HCT116 (cell line): Measurements from ENCODE around the gene LLGL2. TPM values are rescaled to one million over a fixed set of nuclear protein-coding genes. Genes with fewer than 3 reads are reported as not detected.

Source experiments
- ATAC-seq: fragments of 200-7000 bp; cut with Tn5 transposase; 2 replicates; pipeline ENCODE4 v1.9.1; 2020; ENCODE audit warnings: mild to moderate bottlenecking, moderate library complexity
- BruUV-seq: library from RNA; stranded (reverse); fragments of 400-500 nt; replicated peaks from 2 replicates; lab custom pipeline; 2021; lab: Mats Ljungman, UMichigan
- CTCF ChIA-PET: fragments of 300-600 bp; sonication (Branson Sonifier 250); formaldehyde crosslinking; loops from one replicate; lab custom pipeline; 2021; ENCODE audit warnings: antibody characterized with exemption; lab: Charles Lee
- POLR2A ChIA-PET: fragments of 300-600, 350-600 bp; sonication (Branson Sonifier 250); formaldehyde crosslinking; loops from one replicate; lab custom pipeline; 2021; ENCODE audit warnings: antibody characterized with exemption; lab: Charles Lee
- RAD21 ChIA-PET, 2 experiments: fragments of 300-600 bp; sonication (Branson Sonifier 250); formaldehyde crosslinking; loops; one replicate each; lab custom pipeline; 2023; ENCODE audit warnings: low total read pairs in 2 of 2; ENCODE audit not compliant: uncharacterized antibody in 2 of 2, unreplicated experiment in 2 of 2, low non-redundant PET in 1 of 2; lab: Charles Lee
- DNase-seq: peaks from one replicate; pipeline ENCODE4 v3.0.0-alpha.2; 2010; ENCODE audit warnings: low read depth, low spot score
- H2AFZ ChIP-seq: fragments of 200-600 bp; shearing (Covaris generic), sonication (generic); 2 replicates; pipeline ENCODE4 v1.6.1; 2017; ENCODE audit warnings: low read depth, mixed run types, mixed read lengths, antibody characterized with exemption, low read length; ENCODE audit not compliant: poor library complexity, severe bottlenecking
- H3K27ac ChIP-seq: 2 replicates; pipeline ENCODE4 v1.5.1; 2012; ENCODE audit warnings: low read depth, low read length
- H3K27me3 ChIP-seq: fragments of 200-600 bp; sonication (generic); 2 replicates; pipeline ENCODE4 v1.6.1; 2016; ENCODE audit warnings: mixed run types, low read length, mixed read lengths; ENCODE audit not compliant: insufficient read depth
- H3K36me3 ChIP-seq, 2 experiments: fragments of 200-500 bp in 1 of 2; fragments of 200-600 bp in 1 of 2; sonication (Bioruptor generic) in 1 of 2; sonication (generic) in 1 of 2; 2 replicates each; pipeline versions ENCODE4 v1.5.1 to v1.6.1; 2014 to 2016; ENCODE audit warnings: low read length in 2 of 2, inconsistent platforms in 1 of 2, mixed read lengths in 1 of 2, mixed run types in 1 of 2; ENCODE audit not compliant: insufficient read depth in 2 of 2, control insufficient read depth in 1 of 2
- H3K4me1 ChIP-seq, 2 experiments: fragments of 200-600 bp in 1 of 2; sonication (generic) in 1 of 2; 2 replicates each; pipeline versions ENCODE4 v1.5.1 to v1.6.1; 2012 to 2017; ENCODE audit warnings: low read length in 2 of 2, inconsistent platforms in 1 of 2, mild to moderate bottlenecking in 1 of 2, mixed read lengths in 1 of 2, mixed run types in 1 of 2, moderate library complexity in 1 of 2; ENCODE audit not compliant: insufficient read depth in 2 of 2, control insufficient read depth in 1 of 2
- H3K4me2 ChIP-seq: fragments of 200-600 bp; sonication (generic); 2 replicates; pipeline ENCODE4 v1.6.1; 2017; ENCODE audit warnings: mixed run types, low read length, mixed read lengths
- H3K4me3 ChIP-seq, 2 experiments: fragments of 200-600 bp in 1 of 2; sonication (generic) in 1 of 2; replicated peaks in 1 of 2; 2 replicates each; pipeline ENCODE4 v1.5.1; 2011 to 2016; ENCODE audit warnings: low read length in 2 of 2, control low read depth in 1 of 2, low read depth in 1 of 2, mild to moderate bottlenecking in 1 of 2, mixed read lengths in 1 of 2, mixed run types in 1 of 2
- H3K79me2 ChIP-seq: fragments of 200-600 bp; sonication (generic); 2 replicates; pipeline ENCODE4 v1.6.1; 2017; ENCODE audit warnings: mild to moderate bottlenecking, mixed run types, low read length, moderate library complexity, mixed read lengths; ENCODE audit not compliant: insufficient read depth
- H3K9ac ChIP-seq: fragments of 200-600 bp; sonication (generic); 2 replicates; pipeline ENCODE4 v1.6.1; 2016; ENCODE audit warnings: low read length, mixed read lengths
- H3K9me2 ChIP-seq: fragments of 200-600 bp; sonication (generic), shearing (Covaris generic); 2 replicates; pipeline ENCODE4 v1.6.1; 2017; ENCODE audit warnings: mixed run types, mild to moderate bottlenecking, moderate library complexity; ENCODE audit not compliant: insufficient read depth
- H3K9me3 ChIP-seq, 2 experiments: fragments of 200-500 bp in 1 of 2; fragments of 200-600 bp in 1 of 2; sonication (Bioruptor generic) in 1 of 2; sonication (generic) in 1 of 2; 2 replicates each; pipeline ENCODE4 v1.6.1; 2014 to 2017; ENCODE audit warnings: low read length in 2 of 2, mixed read lengths in 2 of 2, inconsistent platforms in 1 of 2, low read depth in 1 of 2, mild to moderate bottlenecking in 1 of 2, mixed run types in 1 of 2, moderate library complexity in 1 of 2; ENCODE audit not compliant: control insufficient read depth in 1 of 2, insufficient read depth in 1 of 2
- H4K20me1 ChIP-seq: fragments of 200-600 bp; sonication (generic), shearing (Covaris generic); 2 replicates; pipeline ENCODE4 v1.6.1; 2017; ENCODE audit warnings: mixed run types, mild to moderate bottlenecking, moderate library complexity; ENCODE audit not compliant: insufficient read depth
- ATF3 ChIP-seq: IDR thresholded peaks from 2 replicates; pipeline ENCODE4 v1.6.1; 2012
- EGR1 ChIP-seq: IDR thresholded peaks from 2 replicates; pipeline ENCODE4 v1.6.1; 2012; ENCODE audit warnings: low read depth
- ELF1 ChIP-seq: IDR thresholded peaks from 2 replicates; pipeline ENCODE4 v1.6.1; 2012; ENCODE audit warnings: low read depth, borderline replicate concordance
- EZH2phosphoT487 ChIP-seq: fragments of 200-600 bp; IDR thresholded peaks from 2 replicates; pipeline ENCODE4 v1.6.1; 2018; ENCODE audit warnings: antibody characterized with exemption, borderline replicate concordance
- FOSL1 ChIP-seq: IDR thresholded peaks from 2 replicates; pipeline ENCODE4 v1.6.1; 2012; ENCODE audit warnings: low read depth
- POLR2A ChIP-seq: IDR thresholded peaks from 2 replicates; pipeline ENCODE4 v1.7.0; 2011; ENCODE audit warnings: borderline replicate concordance; ENCODE audit not compliant: insufficient read depth, insufficient read length; ENCODE audit errors: extremely low read depth
- SIN3A ChIP-seq: IDR thresholded peaks from 2 replicates; pipeline ENCODE4 v1.6.1; 2012; ENCODE audit warnings: low read depth
- SP1 ChIP-seq: IDR thresholded peaks from 2 replicates; pipeline ENCODE4 v1.6.1; 2012; ENCODE audit warnings: low read depth
- SRF ChIP-seq: IDR thresholded peaks from 2 replicates; pipeline ENCODE4 v1.6.1; 2012; ENCODE audit warnings: low read depth
- ZBTB33 ChIP-seq: IDR thresholded peaks from 2 replicates; pipeline ENCODE4 v1.6.1; 2011; ENCODE audit warnings: mild to moderate bottlenecking, low read length, moderate library complexity; ENCODE audit not compliant: insufficient replicate concordance; ENCODE audit errors: extremely low read depth
- intact Hi-C: fragments of 100-400 bp; cut with micrococcal nuclease; formaldehyde crosslinking; loops from 2 replicates; pipeline ENCODE4 v1.10.0; 2022
- total RNA-seq: library from RNA; stranded (reverse); gene quantifications from one replicate; pipeline ENCODE4 v1.2.1, GENCODE V29; 2021; ENCODE audit not compliant: unreplicated experiment

The LLGL2 gene
- total RNA-seq, 1 experiment from 2014 or later = 209 TPM

- Histone ChIP-seq H3K4me2 (peak within 1 kb of the TSS; percentile 71), H3K4me1 (peaks cover 5 to 19% of the 10 kb centered on the region in 2 experiments; a peak in 3 of 4 replicates), H3K79me2 (no peaks in the 10 kb centered on the region), H3K4me3 (no peak within 1 kb of the TSS; a peak in 1 of 4 replicates), H3K27ac (peak within 1 kb of the TSS; percentile 60; the same call in 1 of the 2 replicates), H3K36me3 (no peaks in the 10 kb centered on the region), H3K9me2 (no peaks in the 10 kb centered on the region), H4K20me1 (no peaks in the 10 kb centered on the region), H2AFZ (no peak within 1 kb of the TSS), H3K27me3 (no peaks in the 10 kb centered on the region), H3K9me3 (no peaks in the 10 kb centered on the region), H3K9ac (peak within 1 kb of the TSS; percentile 35; the same call in 1 of the 2 replicates)
- intact Hi-C loops = no loop called here
- ChIA-PET CTCF (interaction anchor here (0.7 to 1.4 kb wide), 2 partner anchors 13 to 45 kb away, joined by 3 to 9 read pairs; no protein-coding TSS in a partner anchor), RAD21 (no interaction called here), POLR2A (no interaction called here)
- no TSS peak for BruUV-seq
- DNase-seq (no peak), ATAC-seq (no peak)
- TF ChIP-seq SIN3A (no peak), ATF3 (no peak), POLR2A (no peak), SP1 (no peak), FOSL1 (no peak), EGR1 (no peak), SRF (no peak), ZBTB33 (no peak), EZH2phosphoT487 (no peak), ELF1 (no peak)
These were observed 62.4 kb downstream of the LLGL2 start, which contains the start of gene MYO15B for GRCh38 chr17:75587675-75588595. Gene MYO15B (plus strand): TSS chr17:75587800. CDS start chr17:75588058, 258 bp downstream.
